HG02678 (cell line): ENCODE results near the gene PPP1R12A.

ENCODE experiments used
- ATAC-seq: cut with Tn5 transposase; IDR thresholded peaks from one replicate; pipeline ENCODE4 v1.9.1; 2021; ENCODE audit warnings: mild to moderate bottlenecking, moderate library complexity; ENCODE audit not compliant: unreplicated experiment

The PPP1R12A gene

DNA sequence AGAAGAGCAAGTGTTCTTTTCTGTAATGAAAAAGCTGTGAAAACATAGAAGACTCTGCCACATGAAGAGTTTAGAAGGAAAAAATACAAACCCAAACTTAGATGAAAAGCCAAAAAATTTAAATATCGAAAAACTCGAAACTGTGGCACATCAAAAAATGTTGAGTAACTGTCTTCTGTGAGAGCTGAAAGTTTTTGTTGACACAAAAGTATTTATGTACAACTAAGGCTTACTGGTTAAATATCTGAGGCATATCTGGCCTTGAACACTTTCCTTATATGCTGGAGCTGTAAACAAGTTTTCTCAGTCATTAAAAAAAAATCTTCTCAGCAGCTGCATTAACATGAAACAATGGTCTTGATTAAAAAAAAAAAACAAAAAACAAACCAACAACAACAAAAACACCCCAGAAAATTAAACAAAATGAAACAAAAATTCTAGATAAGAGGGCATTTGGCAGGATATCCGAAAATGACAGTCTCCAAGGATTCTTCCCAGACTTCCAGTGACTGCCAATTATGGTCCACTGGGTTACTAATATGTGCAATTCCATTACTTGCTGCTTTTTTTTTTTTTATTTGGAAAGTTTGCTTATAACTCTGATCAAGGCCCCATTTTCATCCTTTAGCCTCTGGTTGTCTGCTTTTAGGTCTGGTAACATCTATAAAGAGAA is 159.4 kb downstream of the PPP1R12A start:
- ATAC-seq = no peak

- no peak for ATAC-seq
These were observed 161.0 kb downstream of the PPP1R12A start for GRCh38 chr12:79773896-79774295.

GRCh38 chr12:79769860-79770485 is 164.9 kb downstream of the PPP1R12A start:
- no peak for ATAC-seq

- no peak for ATAC-seq
These were observed 165.6 kb downstream of the PPP1R12A start for GRCh38 chr12:79769189-79769859.

DNA sequence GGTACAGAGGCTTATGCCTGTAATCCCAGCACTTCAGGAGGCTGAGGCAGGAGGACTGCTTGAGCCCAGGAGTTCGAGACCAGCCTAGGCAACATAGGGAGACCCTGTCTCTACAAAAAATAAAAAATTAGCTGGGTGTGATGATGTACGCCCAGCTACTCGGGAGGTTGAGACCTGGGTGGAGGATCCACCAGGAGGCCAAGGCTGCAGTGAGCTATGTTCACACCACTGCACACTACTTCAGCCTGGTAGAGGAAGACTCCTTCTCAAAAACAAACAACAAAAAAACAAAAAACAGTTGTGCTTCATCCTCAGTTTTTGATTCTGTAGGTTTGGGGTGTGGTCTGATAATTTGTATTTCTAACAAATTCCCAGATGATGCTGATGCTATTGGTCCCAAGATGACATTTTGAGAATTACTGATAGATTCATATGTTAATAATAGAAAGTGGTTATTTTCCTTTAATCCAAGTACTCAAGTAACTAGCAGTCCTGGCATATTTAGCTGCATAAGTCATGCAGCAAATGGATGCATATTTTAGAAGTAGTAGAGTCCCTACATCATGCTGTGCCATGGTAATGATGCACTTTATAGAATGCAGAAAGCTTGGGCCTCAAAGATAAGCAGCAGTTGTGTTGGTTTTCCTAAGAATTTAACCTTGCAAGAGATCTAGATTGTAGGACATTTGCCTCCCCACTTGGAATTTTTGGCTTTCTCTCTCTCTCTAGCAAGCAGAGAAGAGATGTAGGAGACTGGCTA is 168.0 kb downstream of the PPP1R12A start:
- no peak for ATAC-seq

DNA sequence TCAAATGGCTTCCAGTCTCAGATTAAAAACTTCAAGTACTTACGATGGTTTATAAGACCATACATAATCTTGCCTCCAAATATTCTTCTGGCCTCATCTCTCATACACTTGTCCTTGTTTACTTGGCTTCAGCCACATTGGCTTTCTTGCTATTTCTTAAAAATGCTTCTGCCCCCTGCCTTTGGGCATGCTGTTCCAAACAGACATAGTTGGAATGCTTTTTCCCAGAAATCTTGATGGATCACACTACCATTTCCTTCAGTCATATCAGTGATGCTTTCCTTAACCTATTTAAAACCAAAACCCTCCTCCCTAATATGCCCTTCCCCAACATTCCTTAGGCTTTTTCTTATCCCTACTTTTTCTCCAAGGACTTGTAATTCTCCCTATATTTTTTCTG is 169.7 kb downstream of the PPP1R12A start:
- ATAC-seq = no peak

- no peak for ATAC-seq
These were observed 170.3 kb downstream of the PPP1R12A start for GRCh38 chr12:79764641-79765040.

GRCh38 chr12:79763766-79764452 is 171.0 kb downstream of the PPP1R12A start:
- no peak for ATAC-seq

DNA sequence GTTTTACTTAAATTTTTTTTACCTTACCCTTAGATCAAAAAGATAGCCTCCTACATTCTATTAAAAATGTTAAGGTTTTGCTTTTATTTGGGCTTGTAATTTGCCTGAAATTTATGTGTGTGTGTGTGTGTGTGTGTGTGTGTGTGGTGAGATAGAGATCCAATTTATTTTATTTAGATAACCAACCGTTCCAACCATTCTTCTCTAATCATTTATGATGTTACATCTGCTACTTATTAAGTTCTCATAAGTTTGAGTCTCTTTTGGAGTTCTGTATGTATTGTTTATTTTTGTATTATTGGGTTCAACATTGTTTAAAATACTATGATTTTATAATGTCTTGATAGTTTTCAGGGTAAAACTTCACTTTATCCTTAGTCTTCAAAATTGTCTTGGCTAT is 173.6 kb downstream of the PPP1R12A start:
- ATAC-seq = no peak

GRCh38 chr12:79747274-79747673 is 187.6 kb downstream of the PPP1R12A start:
- no peak for ATAC-seq

GRCh38 chr12:79737875-79738718 is 196.8 kb downstream of the PPP1R12A start:
- ATAC-seq = peak; percentile 90

DNA sequence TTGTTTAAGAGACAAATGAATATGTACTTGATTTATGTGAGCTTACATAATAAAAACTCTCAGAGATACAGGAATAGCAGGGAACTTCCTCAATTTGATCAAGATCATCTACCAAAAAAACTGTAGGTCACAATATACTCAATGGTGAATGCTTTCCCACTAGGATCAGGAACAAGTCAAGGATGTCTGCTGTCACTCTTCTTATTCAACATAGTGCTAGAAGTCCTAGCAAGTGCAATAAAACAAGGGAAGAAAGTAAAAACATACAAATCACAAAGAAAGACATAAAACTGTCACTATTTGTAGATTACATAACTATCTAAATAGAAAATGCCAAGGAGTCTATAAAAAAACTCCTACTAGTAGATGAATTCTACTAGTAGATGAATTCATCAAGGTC is 202.3 kb downstream of the PPP1R12A start:
- no peak for ATAC-seq

DNA sequence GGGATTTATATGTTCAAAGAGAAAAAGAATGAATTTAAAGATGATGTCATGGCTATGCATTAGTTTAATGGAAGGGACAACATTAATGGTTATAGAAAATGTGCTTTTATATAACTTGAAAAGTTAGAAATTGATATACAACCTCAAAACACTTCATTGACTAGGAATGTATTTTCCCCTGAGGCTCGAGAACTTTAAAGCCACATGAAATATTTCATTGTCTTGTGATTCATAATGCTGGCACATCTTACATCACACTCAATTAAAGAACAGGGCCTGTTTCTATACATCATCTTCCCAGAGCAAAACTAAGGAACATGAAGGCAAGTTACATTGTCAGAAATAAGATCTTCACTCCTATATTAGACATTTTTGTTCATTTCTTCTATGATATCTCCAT is 208.9 kb downstream of the PPP1R12A start:
- no peak for ATAC-seq
